Measurements from ENCODE around the gene CEP83.

Gene CEP83

GRCh38 chr12:94459728-94460615 is at the start of gene CEP83:
Gene CEP83 (minus strand): TSS chr12:94459867. CDS start chr12:94412490, 47,377 bp downstream.
- TF ChIP-seq CTCF (IDR thresholded peaks at IDR 0.05): no peak

DNA sequence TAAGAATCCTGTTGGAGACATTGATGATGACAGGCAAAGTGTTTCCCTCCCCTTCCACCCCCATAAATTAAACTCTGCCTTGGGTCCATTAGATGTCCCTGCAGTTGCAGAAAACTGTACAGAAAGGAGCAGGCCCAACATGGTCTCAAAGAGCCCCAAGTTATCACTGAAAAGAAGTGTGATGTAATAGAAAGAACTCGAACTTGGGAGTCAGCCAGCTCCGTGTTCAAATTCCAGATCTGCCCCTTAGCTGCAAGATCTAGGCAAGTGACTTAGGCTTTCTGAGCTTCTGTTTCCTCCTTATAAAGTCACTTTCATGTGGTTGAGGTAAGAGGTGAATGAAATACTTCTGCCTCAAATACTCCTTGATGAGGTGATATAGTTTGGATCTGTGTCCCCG is 49.6 kb upstream of the CEP83 start:
- TF ChIP-seq CTCF (IDR thresholded peaks at IDR 0.05): no peak

- no peak for TF ChIP-seq CTCF (IDR thresholded peaks at IDR 0.05)
Measured at GRCh38 chr12:94507455-94507854, 47.8 kb upstream of the CEP83 start.

GRCh38 chr12:94504386-94504785 is 44.7 kb upstream of the CEP83 start:
- no peak for TF ChIP-seq CTCF (IDR thresholded peaks at IDR 0.05)

GRCh38 chr12:94503619-94504018 is 44.0 kb upstream of the CEP83 start:
- no peak for TF ChIP-seq CTCF (IDR thresholded peaks at IDR 0.05)

DNA sequence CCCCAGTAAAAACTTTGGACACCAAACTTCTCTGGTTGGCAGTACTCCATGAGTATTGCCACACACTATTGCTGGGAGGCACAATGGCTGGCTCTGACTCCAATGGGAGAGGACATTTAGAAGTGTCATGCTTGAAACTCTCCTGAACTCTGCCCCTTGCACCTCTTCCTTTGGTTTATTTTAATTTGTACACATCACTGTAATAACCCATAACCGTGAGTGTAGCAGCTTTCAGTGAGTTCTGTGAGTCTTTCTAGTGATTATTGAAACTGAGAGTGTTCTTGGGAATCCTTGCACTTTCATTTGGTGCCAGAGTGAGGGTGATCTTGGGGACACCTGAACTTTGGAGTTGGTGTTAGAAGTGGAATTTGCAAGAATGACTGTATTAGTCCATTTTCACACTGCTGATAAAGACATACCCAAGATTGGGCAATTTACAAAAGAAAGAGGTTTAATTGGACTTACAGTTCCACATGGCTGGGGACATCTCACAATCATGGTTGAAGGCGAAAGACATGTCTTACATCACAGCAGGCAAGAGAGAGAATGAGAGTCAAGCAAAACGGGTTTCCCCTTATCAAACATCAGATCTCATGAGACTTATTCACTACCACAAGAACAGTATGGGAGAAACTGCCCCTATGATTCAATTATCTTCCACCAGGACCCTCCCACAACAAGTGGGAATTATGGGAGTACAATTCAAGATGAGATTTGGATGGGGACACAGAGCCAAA is 41.3 kb upstream of the CEP83 start:
- TF ChIP-seq CTCF (IDR thresholded peaks at IDR 0.05): no peak

- no peak for TF ChIP-seq CTCF (IDR thresholded peaks at IDR 0.05)
Measured at GRCh38 chr12:94498698-94499097, 39.0 kb upstream of the CEP83 start.

Measured in LNCAP (cell line).